ENCODE measurements around the gene CSNK2A2.

Gene CSNK2A2

DNA sequence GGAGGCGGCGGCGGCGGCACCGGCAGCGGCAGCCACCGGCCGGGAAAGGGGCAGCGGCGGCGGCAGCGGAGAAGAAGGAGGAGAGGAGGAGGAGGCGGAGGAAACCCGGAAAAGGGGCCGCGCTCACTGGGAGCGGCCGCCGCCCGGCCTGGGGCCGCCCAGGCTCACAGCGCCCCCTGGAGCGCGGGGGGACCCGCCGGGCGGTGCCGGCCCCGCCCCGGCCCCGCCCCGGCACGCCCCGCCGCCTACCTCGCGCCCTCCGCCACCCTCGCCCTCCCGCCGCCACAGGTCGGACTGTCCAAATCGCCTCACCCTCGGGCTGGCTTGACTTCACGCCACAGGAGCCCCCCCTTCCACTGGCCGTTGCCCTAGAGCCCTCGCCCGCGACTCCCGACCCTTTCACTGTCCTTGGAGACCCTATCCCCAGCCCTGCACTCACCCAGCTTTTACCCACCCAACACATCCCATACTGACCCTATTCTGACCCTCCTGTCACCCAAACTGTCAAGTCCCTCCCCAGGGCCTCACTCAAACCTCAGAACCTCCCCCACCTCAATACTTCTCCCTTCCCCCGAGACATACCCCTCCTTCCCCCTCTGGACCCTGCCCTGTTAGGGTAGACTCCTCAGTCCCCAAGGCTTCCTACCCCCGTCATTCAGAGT is at the start of gene CSNK2A2:
Gene CSNK2A2 (minus strand): TSS at position 85 of the 662 bp plus-strand sequence. CDS start 370 bp downstream, outside the sequence.
- no peak for TF ChIP-seq JUND (IDR thresholded peaks at IDR 0.05; ENCODE audit: low read depth)
- DNase-seq (ENCODE audit: low read depth in 1 of 2, low spot score in 1 of 2) = peak; percentile 75 to 89
- in situ Hi-C loops (cut with HindIII; ENCODE audit: low pct_unique_long_range_greater_than_20kb, low sequenced_read_pairs) = no loop called here

GRCh38 chr16:58243528-58244004 is 45.7 kb upstream of the CSNK2A2 start:
- no peak for TF ChIP-seq JUND (IDR thresholded peaks at IDR 0.05; ENCODE audit: low read depth)
- no peak for DNase-seq (ENCODE audit: low read depth in 1 of 2, low spot score in 1 of 2)
- in situ Hi-C loops (cut with HindIII; ENCODE audit: low pct_unique_long_range_greater_than_20kb, low sequenced_read_pairs) = no loop called here

DNA sequence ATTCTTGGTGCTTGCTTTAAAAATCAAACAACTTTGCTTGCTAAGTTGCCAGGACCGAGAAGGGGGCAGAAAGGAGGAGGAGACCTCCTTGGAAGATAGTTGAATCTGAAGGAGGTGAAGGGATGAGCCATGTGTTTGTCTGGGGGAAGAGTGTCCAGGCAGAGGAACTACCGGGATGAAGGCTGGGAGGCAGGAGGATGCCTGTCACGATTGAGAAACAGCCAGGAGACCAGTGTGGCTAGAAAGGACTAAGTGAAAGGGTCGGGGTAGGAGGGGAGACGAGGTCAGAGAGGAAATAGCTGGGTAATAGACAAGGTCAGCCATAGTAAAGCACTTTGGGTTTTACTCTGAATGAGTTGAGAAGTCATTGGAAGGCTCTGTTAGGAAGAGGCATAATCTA is 38.9 kb upstream of the CSNK2A2 start:
- in situ Hi-C loops (cut with HindIII; ENCODE audit: low pct_unique_long_range_greater_than_20kb, low sequenced_read_pairs) = no loop called here
- DNase-seq (ENCODE audit: low read depth in 1 of 2, low spot score in 1 of 2) = no peak
- TF ChIP-seq JUND (IDR thresholded peaks at IDR 0.05; ENCODE audit: low read depth) = no peak

DNA sequence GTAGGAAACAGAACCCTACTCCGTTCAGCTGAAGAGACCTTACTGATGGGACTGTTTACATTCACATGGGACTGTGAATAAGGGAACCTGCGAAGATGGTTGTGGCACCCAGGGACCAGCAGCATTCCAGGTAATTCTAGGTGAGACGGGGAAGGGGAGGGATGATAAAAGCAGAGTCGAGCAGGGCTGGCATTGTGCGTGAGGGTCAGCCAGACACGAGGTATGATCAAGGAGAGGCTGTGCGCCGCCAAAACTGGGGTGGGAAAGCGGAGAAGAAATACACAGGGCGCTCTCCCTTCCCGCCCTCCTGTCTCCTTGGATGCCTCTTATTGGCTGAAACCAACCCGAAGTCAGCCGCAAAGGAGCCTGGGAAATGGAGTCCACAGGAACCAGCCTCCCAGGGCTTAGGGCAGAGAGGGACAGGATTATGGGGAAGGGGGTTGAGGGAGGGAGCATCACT is 38.4 kb upstream of the CSNK2A2 start:
- DNase-seq (ENCODE audit: low read depth in 1 of 2, low spot score in 1 of 2) = peak; percentile 49 to 70
- TF ChIP-seq JUND (IDR thresholded peaks at IDR 0.05; ENCODE audit: low read depth) = no peak
- in situ Hi-C loops (cut with HindIII; ENCODE audit: low pct_unique_long_range_greater_than_20kb, low sequenced_read_pairs) = no loop called here

DNA sequence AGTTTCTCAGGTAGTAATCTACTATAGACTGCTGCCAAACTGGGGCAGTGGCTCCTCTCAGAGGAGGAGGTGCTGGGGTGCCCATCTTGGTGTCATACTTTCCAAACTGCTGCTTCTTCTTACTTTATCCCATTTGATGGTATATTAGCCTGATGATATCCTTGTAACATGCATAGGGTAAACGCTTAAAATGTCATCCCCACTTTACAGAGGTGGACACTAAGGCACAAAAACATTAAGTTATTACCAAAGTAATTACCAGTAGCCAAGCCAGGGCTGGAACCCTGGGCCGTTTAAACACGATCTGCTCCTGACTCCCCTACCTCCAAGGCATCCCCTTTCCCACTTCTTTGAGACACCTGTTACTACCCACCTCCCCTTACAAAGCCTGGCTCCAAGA is 37.8 kb upstream of the CSNK2A2 start:
- no peak for TF ChIP-seq JUND (IDR thresholded peaks at IDR 0.05; ENCODE audit: low read depth)
- DNase-seq (ENCODE audit: low read depth in 1 of 2, low spot score in 1 of 2) = no peak
- in situ Hi-C loops (cut with HindIII; ENCODE audit: low pct_unique_long_range_greater_than_20kb, low sequenced_read_pairs) = no loop called here

DNA sequence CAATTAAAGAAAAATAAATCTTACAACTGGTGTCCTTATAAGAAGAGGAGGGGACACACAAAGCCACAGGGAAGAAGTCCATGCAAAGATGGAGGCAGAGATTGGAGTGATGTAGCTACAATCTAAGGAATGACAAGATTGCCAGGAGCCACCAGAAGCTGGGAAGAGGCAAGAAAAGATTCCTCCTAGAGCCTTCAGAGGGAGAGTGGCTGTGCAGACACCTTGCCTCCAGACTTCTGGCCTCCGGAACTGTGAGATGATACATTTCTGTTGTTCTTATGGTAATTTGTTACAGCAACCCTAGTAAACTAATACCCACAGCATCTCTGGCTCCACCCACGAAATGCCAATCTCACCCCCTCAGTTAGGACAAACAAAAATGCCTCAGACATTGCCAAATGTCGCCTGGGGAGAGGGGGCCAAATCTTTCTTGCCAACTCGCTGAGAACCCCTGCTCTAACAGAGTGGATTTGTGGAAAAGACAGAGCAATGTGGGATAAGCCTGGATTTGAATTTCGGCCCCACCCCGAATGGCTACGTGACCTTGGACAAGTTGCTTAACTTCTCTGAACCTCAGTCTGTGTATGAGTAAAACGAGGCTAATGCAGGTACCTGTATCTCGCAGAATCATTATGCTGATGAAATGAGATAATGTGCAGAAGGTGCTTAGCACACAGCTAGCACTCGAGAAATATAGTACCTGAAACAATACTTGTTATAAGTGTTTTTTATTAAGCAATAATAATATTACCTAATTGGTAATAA is 37.1 kb upstream of the CSNK2A2 start:
- TF ChIP-seq JUND (IDR thresholded peaks at IDR 0.05; ENCODE audit: low read depth) = no peak
- in situ Hi-C loops (cut with HindIII; ENCODE audit: low pct_unique_long_range_greater_than_20kb, low sequenced_read_pairs) = no loop called here
- no peak for DNase-seq (ENCODE audit: low read depth in 1 of 2, low spot score in 1 of 2)

DNA sequence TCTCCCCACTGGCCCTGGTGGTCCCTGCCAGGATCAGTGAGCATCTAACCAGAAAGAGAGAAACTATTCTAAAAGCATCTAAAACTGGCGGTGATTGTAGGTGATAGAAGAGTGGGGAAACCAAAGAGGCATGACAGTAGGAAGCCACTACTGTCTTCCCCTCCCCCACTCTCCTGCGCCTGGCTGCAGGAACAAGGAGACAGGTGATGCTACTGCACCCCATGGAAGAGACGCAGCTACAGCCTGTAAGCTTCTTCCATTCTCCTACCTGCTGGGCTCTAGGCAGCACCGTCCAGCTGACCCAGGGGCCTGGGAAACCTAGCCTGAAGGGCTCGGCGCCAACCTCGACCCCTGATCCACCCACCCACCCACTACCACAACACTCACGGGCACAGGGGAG is 32.4 kb upstream of the CSNK2A2 start:
- TF ChIP-seq JUND (IDR thresholded peaks at IDR 0.05; ENCODE audit: low read depth) = no peak
- DNase-seq (ENCODE audit: low read depth in 1 of 2, low spot score in 1 of 2) = no peak
- in situ Hi-C loops (cut with HindIII; ENCODE audit: low pct_unique_long_range_greater_than_20kb, low sequenced_read_pairs) = no loop called here

- no peak for DNase-seq (ENCODE audit: low read depth in 1 of 2, low spot score in 1 of 2)
- no peak for TF ChIP-seq JUND (IDR thresholded peaks at IDR 0.05; ENCODE audit: low read depth)
- in situ Hi-C loops (cut with HindIII; ENCODE audit: low pct_unique_long_range_greater_than_20kb, low sequenced_read_pairs) = no loop called here
Measured at GRCh38 chr16:58226790-58227189, 28.9 kb upstream of the CSNK2A2 start.

GRCh38 chr16:58225965-58226602 is 28.2 kb upstream of the CSNK2A2 start:
- no peak for DNase-seq (ENCODE audit: low read depth in 1 of 2, low spot score in 1 of 2)
- TF ChIP-seq JUND (IDR thresholded peaks at IDR 0.05; ENCODE audit: low read depth) = no peak
- in situ Hi-C loops (cut with HindIII; ENCODE audit: low pct_unique_long_range_greater_than_20kb, low sequenced_read_pairs) = no loop called here

- in situ Hi-C loops (cut with HindIII; ENCODE audit: low pct_unique_long_range_greater_than_20kb, low sequenced_read_pairs) = no loop called here
- no peak for TF ChIP-seq JUND (IDR thresholded peaks at IDR 0.05; ENCODE audit: low read depth)
- DNase-seq (ENCODE audit: low read depth in 1 of 2, low spot score in 1 of 2) = no peak
Measured at GRCh38 chr16:58222532-58223316, 24.8 kb upstream of the CSNK2A2 start.

GRCh38 chr16:58219432-58219831 is 21.5 kb upstream of the CSNK2A2 start:
- in situ Hi-C loops (cut with HindIII; ENCODE audit: low pct_unique_long_range_greater_than_20kb, low sequenced_read_pairs) = no loop called here
- no peak for DNase-seq (ENCODE audit: low read depth in 1 of 2, low spot score in 1 of 2)
- TF ChIP-seq JUND (IDR thresholded peaks at IDR 0.05; ENCODE audit: low read depth) = no peak

DNA sequence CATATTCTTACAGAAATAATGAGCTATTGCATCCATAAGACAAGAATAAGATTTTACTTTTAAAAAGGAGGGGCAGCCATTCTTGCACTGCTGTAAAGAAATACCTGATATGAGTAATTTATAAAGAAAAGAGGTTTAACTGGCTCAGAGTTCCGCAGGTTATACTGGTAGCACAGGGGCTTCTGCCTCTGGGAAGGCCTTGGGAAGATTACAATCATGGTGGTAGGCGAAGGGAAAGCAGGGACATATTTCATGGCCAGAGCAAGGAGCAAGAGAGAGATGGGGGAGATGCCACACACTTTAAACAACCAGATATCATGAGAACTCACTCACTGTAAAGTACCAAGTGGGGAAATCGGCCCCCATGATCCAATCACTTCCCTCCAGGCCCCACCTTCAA is 20.9 kb upstream of the CSNK2A2 start:
- no peak for DNase-seq (ENCODE audit: low read depth in 1 of 2, low spot score in 1 of 2)
- TF ChIP-seq JUND (IDR thresholded peaks at IDR 0.05; ENCODE audit: low read depth) = no peak
- in situ Hi-C loops (cut with HindIII; ENCODE audit: low pct_unique_long_range_greater_than_20kb, low sequenced_read_pairs) = no loop called here
